Muscle layer of duodenum (tissue), 2 donors: ENCODE measurements around the gene MAPK9.

Source experiments
- H3K27ac ChIP-seq: one replicate; pipeline ENCODE4 v1.7.0; 2013; ENCODE audit warnings: mild to moderate bottlenecking, low read length
- H3K27me3 ChIP-seq: one replicate; pipeline ENCODE4 v1.7.0; 2013; ENCODE audit warnings: low read depth, mild to moderate bottlenecking, control low read depth, low read length
- H3K36me3 ChIP-seq, 2 donors: one replicate each; pipeline ENCODE4 v1.7.0; 2013; ENCODE audit warnings: low read length in 2 of 2, control low read depth in 1 of 2, mild to moderate bottlenecking in 1 of 2; ENCODE audit not compliant: insufficient read depth in 2 of 2, control insufficient read depth in 1 of 2
- H3K4me1 ChIP-seq, 2 donors: one replicate each; pipeline ENCODE4 v1.7.0; 2013; ENCODE audit warnings: low read length in 2 of 2, mild to moderate bottlenecking in 2 of 2, control low read depth in 1 of 2, moderate library complexity in 1 of 2; ENCODE audit not compliant: insufficient read depth in 2 of 2, control insufficient read depth in 1 of 2
- H3K4me3 ChIP-seq, 2 donors: one replicate each; pipeline ENCODE4 v1.7.0; 2013; ENCODE audit warnings: low read length in 2 of 2, low read depth in 1 of 2, mild to moderate bottlenecking in 1 of 2
- H3K9me3 ChIP-seq, 2 donors: one replicate each; pipeline ENCODE4 v1.7.0; 2013; ENCODE audit warnings: low read length in 2 of 2, control low read depth in 1 of 2, mild to moderate bottlenecking in 1 of 2; ENCODE audit not compliant: control insufficient read depth in 1 of 2
- donor health status: healthy.

Gene MAPK9

GRCh38 chr5:180259260-180259611 lies 32.6 kb downstream of the MAPK9 start:
- peak overlapping the region in 1 of 2 donors; percentile 44 for H3K4me3 ChIP-seq
- H3K9me3 ChIP-seq = peaks cover 83 to 93% of the 10 kb centered on the region in 2 donors
- no peaks in the 10 kb centered on the region for H3K4me1 ChIP-seq
- peaks cover 61 to 99% of the 10 kb centered on the region in 2 donors for H3K36me3 ChIP-seq
- no peaks in the 10 kb centered on the region for H3K27me3 ChIP-seq
- no peak overlapping the region for H3K27ac ChIP-seq

- Histone ChIP-seq H3K9me3 (peaks cover 68 to 86% of the 10 kb centered on the region in 2 donors), H3K36me3 (peaks cover 38 to 96% of the 10 kb centered on the region in 2 donors), H3K27me3 (no peaks in the 10 kb centered on the region), H3K27ac (no peak overlapping the region), H3K4me3 (peak overlapping the region; percentile 3 to 30), H3K4me1 (no peaks in the 10 kb centered on the region)
Measured at GRCh38 chr5:180253036-180253824, 38.7 kb downstream of the MAPK9 start.

DNA sequence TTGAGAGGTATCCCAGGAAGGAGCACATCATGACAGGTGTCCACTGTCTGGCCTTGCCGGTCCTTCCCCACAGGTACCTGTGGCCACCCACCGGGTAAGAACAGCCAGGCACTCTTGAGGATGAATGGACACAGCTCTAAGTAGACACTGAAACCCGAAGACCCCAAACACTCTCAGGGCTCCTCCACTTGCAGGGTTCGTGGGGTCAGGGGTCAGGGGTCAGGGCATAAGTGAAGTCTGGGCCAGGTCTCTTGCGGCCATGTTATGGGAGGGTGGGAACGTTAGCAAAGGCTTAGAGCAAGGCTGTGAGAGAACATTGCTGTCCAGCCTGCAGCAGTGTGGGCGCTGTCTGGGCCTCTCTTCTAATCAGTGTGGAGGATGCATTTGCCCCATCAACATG lies 40.0 kb downstream of the MAPK9 start:
- Histone ChIP-seq H3K4me3 (peak overlapping the region; percentile 2 to 30), H3K9me3 (peaks cover 68 to 80% of the 10 kb centered on the region in 2 donors), H3K27me3 (no peaks in the 10 kb centered on the region), H3K27ac (no peak overlapping the region), H3K4me1 (no peaks in the 10 kb centered on the region), H3K36me3 (peaks cover 38 to 96% of the 10 kb centered on the region in 2 donors)

DNA sequence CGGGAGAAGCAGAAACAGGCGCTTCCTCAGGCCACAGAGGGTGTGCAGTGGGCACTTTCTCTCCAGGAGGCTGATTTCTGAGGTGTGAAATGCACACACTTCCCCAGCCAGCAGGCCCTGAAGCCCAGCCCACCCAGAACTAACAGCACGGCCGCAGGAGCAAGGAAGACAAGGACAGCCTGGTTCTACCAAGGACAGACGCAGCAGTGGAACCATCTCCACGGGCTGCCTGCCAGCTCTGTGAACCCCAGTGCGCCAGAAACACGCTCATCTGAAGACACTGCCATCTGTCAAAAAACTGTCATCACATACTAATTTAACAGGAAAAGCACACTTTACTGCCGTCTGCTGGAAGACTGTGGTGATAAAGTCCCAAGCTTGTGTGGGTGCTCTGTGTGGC lies 40.7 kb downstream of the MAPK9 start:
- Histone ChIP-seq H3K4me1 (no peaks in the 10 kb centered on the region), H3K27me3 (no peaks in the 10 kb centered on the region), H3K36me3 (peaks cover 38 to 94% of the 10 kb centered on the region in 2 donors), H3K27ac (no peak overlapping the region), H3K9me3 (peaks cover 65 to 73% of the 10 kb centered on the region in 2 donors), H3K4me3 (peak overlapping the region in 1 of 2 donors; percentile 30)

- H3K4me3 ChIP-seq = peak overlapping the region in 1 of 2 donors; percentile 40
- H3K4me1 ChIP-seq = no peaks in the 10 kb centered on the region
- peaks cover 35 to 92% of the 10 kb centered on the region in 2 donors for H3K36me3 ChIP-seq
- H3K27ac ChIP-seq = no peak overlapping the region
- peaks cover 61 to 65% of the 10 kb centered on the region in 2 donors for H3K9me3 ChIP-seq
- H3K27me3 ChIP-seq = no peaks in the 10 kb centered on the region
Measured at GRCh38 chr5:180250329-180250728, 41.6 kb downstream of the MAPK9 start.

DNA sequence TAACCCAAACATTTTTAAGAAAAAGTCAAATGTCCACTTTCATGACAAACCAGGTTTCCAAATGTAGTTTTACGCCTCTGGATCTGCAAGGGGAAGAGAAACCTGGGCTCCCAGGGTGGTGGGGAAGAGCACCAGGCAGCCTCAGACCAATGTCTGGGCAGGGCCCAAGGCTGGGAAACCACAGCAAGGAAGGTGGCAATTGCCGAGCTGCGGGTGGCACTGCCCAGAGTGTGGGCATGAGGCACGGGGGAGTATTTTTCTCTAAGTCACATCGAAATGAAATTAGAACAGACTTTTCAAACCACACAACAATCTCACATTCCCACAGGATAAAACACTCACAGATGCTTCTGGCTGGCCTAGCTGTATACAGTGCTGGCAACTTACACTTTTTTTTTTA lies 50.3 kb downstream of the MAPK9 start:
- peaks cover 2 to 20% of the 10 kb centered on the region in 2 donors for H3K9me3 ChIP-seq
- H3K4me3 ChIP-seq = no peak overlapping the region
- H3K4me1 ChIP-seq = no peaks in the 10 kb centered on the region
- no peak overlapping the region for H3K27ac ChIP-seq
- peaks cover 36 to 97% of the 10 kb centered on the region in 2 donors for H3K36me3 ChIP-seq
- no peaks in the 10 kb centered on the region for H3K27me3 ChIP-seq

- Histone ChIP-seq H3K4me3 (no peak overlapping the region), H3K4me1 (no peaks in the 10 kb centered on the region), H3K27ac (no peak overlapping the region), H3K36me3 (peaks cover 43 to 97% of the 10 kb centered on the region in 2 donors), H3K27me3 (no peaks in the 10 kb centered on the region), H3K9me3 (peaks cover 0 to 17% of the 10 kb centered on the region in 2 donors)
Measured at GRCh38 chr5:180238631-180239030, 53.3 kb downstream of the MAPK9 start.

- Histone ChIP-seq H3K4me1 (no peaks in the 10 kb centered on the region), H3K9me3 (peaks cover 0 to 16% of the 10 kb centered on the region in 2 donors), H3K27me3 (no peaks in the 10 kb centered on the region), H3K27ac (no peak overlapping the region), H3K36me3 (peaks cover 29 to 87% of the 10 kb centered on the region in 2 donors), H3K4me3 (no peak overlapping the region)
Measured at GRCh38 chr5:180235846-180236245, 56.0 kb downstream of the MAPK9 start.

DNA sequence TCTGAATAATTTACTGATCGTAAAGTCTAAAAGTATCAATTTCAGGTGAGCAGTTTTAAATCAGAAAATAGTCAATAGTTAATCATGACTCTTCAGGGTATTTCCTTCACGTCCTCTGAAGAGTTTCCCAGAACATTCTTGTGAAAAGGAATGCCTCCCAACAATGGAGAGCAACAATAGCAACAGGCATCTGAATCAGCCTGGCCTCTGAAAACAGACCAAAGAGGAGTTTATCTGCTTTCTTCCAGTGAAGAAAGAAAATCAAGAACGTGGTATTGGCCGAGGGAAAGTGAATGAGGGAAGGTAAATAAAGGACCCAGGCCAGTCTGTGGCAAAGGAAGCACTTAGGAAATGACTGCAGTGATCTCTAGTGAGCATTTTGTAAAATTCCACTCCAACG lies 56.8 kb downstream of the MAPK9 start:
- H3K36me3 ChIP-seq = peaks cover 23 to 86% of the 10 kb centered on the region in 2 donors

DNA sequence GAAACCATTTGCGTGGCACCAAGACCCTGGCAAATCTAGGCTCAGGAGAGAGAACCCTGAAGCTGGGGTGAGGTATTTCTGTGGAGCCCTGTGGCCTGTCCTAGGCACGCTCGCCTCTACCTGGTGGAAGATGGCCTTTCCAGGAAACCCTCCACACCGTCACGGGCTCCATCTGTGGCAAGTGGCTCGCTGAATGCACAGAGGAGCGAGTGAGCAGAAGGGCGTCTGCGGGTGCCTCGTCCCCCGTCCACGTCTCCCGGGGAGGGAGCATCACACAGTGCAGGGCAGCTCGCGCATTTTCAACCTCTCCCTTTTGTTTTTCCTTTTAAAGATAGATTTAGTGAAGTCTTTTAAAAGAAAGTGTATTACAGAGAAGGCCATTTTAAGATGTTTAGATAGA lies 57.6 kb downstream of the MAPK9 start:
- peaks cover 0 to 12% of the 10 kb centered on the region in 2 donors for H3K9me3 ChIP-seq
- peaks cover 23 to 79% of the 10 kb centered on the region in 2 donors for H3K36me3 ChIP-seq
- H3K4me1 ChIP-seq = no peaks in the 10 kb centered on the region
- H3K27ac ChIP-seq = no peak overlapping the region
- H3K27me3 ChIP-seq = no peaks in the 10 kb centered on the region
- H3K4me3 ChIP-seq = no peak overlapping the region

More for the DNA sequence above, 56.8 kb downstream of the MAPK9 start:
- Histone ChIP-seq H3K4me3 (no peak overlapping the region), H3K4me1 (no peaks in the 10 kb centered on the region), H3K27me3 (no peaks in the 10 kb centered on the region), H3K9me3 (peaks cover 0 to 12% of the 10 kb centered on the region in 2 donors), H3K27ac (no peak overlapping the region)

GRCh38 chr5:180233729-180234128 lies 58.2 kb downstream of the MAPK9 start:
- Histone ChIP-seq H3K27ac (no peak overlapping the region), H3K4me1 (no peaks in the 10 kb centered on the region), H3K4me3 (no peak overlapping the region), H3K36me3 (peaks cover 23 to 73% of the 10 kb centered on the region in 2 donors), H3K27me3 (no peaks in the 10 kb centered on the region), H3K9me3 (peaks cover 0 to 14% of the 10 kb centered on the region in 2 donors)
